Endothelial cell of umbilical vein (primary cell): ENCODE measurements around the gene SLF2. TPM values are rescaled to one million over a fixed set of nuclear protein-coding genes. Genes with fewer than 3 reads are reported as not detected.

Experiments used
- BruUV-seq: library from RNA; stranded (reverse); fragments of 400-500 nt; replicated peaks from 2 replicates; lab custom pipeline; 2021; lab: Mats Ljungman, UMichigan
- CTCF ChIA-PET: fragments of 300-600, 350-600 bp; sonication (Branson Sonifier 250); formaldehyde crosslinking; loops from one replicate; lab custom pipeline; 2021; ENCODE audit warnings: antibody characterized with exemption, inconsistent platforms; lab: Charles Lee
- POLR2A ChIA-PET: fragments of 300-600, 350-600 bp; sonication (Branson Sonifier 250); formaldehyde crosslinking; loops from one replicate; lab custom pipeline; 2021; ENCODE audit warnings: antibody characterized with exemption, inconsistent platforms; lab: Charles Lee
- DNase-seq: peaks from one replicate; pipeline ENCODE4 v3.0.0-alpha.2; 2011; ENCODE audit warnings: low read depth, low spot score
- FAIRE-seq: peaks from 2 replicates; lab custom pipeline; 2011; peaks lifted over from hg19 to GRCh38; lab: Jason Lieb, UNC
- H2AFZ ChIP-seq: 2 replicates; pipeline ENCODE4 v1.6.0; 2012; ENCODE audit warnings: low read depth, low read length, control low read depth, inconsistent platforms
- H3K27ac ChIP-seq: 2 replicates; pipeline ENCODE4 v1.5.1; 2011; ENCODE audit warnings: low read depth, mild to moderate bottlenecking, control low read depth, low read length, moderate library complexity; ENCODE audit not compliant: insufficient read depth
- H3K27me3 ChIP-seq, 2 experiments: 2 replicates each; pipeline versions ENCODE4 v1.6.0 to v1.6.1; 2011; ENCODE audit warnings: low read length in 2 of 2, mixed read lengths in 1 of 2; ENCODE audit not compliant: control insufficient read depth in 2 of 2, insufficient read depth in 2 of 2
- H3K36me3 ChIP-seq, 2 experiments: 2 replicates in 1 of 2; 3 replicates in 1 of 2; pipeline ENCODE4 v1.5.1; 2011; ENCODE audit warnings: low read length in 2 of 2, mild to moderate bottlenecking in 1 of 2, moderate library complexity in 1 of 2; ENCODE audit not compliant: control insufficient read depth in 2 of 2, insufficient read depth in 2 of 2; ENCODE audit errors: extremely low read depth in 1 of 2
- H3K4me1 ChIP-seq: 3 replicates; pipeline ENCODE4 v1.5.1; 2011; ENCODE audit warnings: mild to moderate bottlenecking, low read length; ENCODE audit not compliant: control insufficient read depth, insufficient read depth; ENCODE audit errors: extremely low read depth
- H3K4me2 ChIP-seq: 2 replicates; pipeline ENCODE4 v1.6.1; 2011; ENCODE audit warnings: low read length, control low read depth, mixed read lengths; ENCODE audit not compliant: insufficient read depth
- H3K4me3 ChIP-seq, 3 experiments: fragments of 200-600 bp in 1 of 3; sonication (generic), shearing (Covaris generic) in 1 of 3; replicated peaks in 1 of 3; 2 replicates each; pipeline ENCODE4 v1.5.1; 2011 to 2016; ENCODE audit warnings: control low read depth in 3 of 3, low read length in 3 of 3, mild to moderate bottlenecking in 2 of 3, inconsistent platforms in 1 of 3, low read depth in 1 of 3, moderate library complexity in 1 of 3; ENCODE audit not compliant: insufficient read depth in 1 of 3
- H3K79me2 ChIP-seq: 2 replicates; pipeline ENCODE4 v1.6.0; 2012; ENCODE audit warnings: low read length, inconsistent platforms; ENCODE audit not compliant: control insufficient read depth, insufficient read depth
- H3K9ac ChIP-seq: replicated peaks from 2 replicates; pipeline ENCODE3; 2011; ENCODE audit warnings: low read length, control low read depth; ENCODE audit not compliant: insufficient read depth; ENCODE audit errors: extremely low read depth
- H3K9me1 ChIP-seq: replicated peaks from 3 replicates; pipeline ENCODE4 v1.6.0; 2011; ENCODE audit warnings: mild to moderate bottlenecking, low read length; ENCODE audit not compliant: control insufficient read depth, insufficient read depth; ENCODE audit errors: extremely low read depth
- H3K9me3 ChIP-seq: replicated peaks from 2 replicates; pipeline ENCODE4 v1.5.1; 2012; ENCODE audit warnings: low read length, inconsistent platforms; ENCODE audit not compliant: control insufficient read depth, insufficient read depth
- H4K20me1 ChIP-seq: replicated peaks from 2 replicates; pipeline ENCODE3; 2011; ENCODE audit warnings: mild to moderate bottlenecking, low read length; ENCODE audit not compliant: control insufficient read depth, insufficient read depth; ENCODE audit errors: extremely low read depth
- FOS ChIP-seq: IDR thresholded peaks from 2 replicates; pipeline ENCODE4 v1.6.1; 2011; ENCODE audit warnings: mild to moderate bottlenecking, low read length, moderate library complexity, borderline replicate concordance; ENCODE audit not compliant: insufficient read depth
- GATA2 ChIP-seq: IDR thresholded peaks from 2 replicates; pipeline ENCODE4 v1.7.0; 2011; ENCODE audit warnings: low read depth, mild to moderate bottlenecking, moderate library complexity, mixed read lengths, low read length; ENCODE audit not compliant: insufficient read length, insufficient read depth
- JUN ChIP-seq: IDR thresholded peaks from 2 replicates; pipeline ENCODE4 v1.6.1; 2011; ENCODE audit warnings: borderline replicate concordance, low read depth; ENCODE audit not compliant: insufficient read length, insufficient read depth
- MYC ChIP-seq: IDR thresholded peaks from one replicate; pipeline ENCODE4 v1.6.1; 2011; ENCODE audit warnings: mild to moderate bottlenecking, low read depth, low read length
- POLR2A ChIP-seq: IDR thresholded peaks from 2 replicates; pipeline ENCODE4 v1.6.1; 2012; ENCODE audit warnings: low read depth, mild to moderate bottlenecking, control low read depth, low read length
- POLR2AphosphoS5 ChIP-seq: IDR thresholded peaks from 2 replicates; pipeline ENCODE4 v1.6.1; 2012; ENCODE audit warnings: low read depth, mild to moderate bottlenecking, control low read depth, low read length, moderate library complexity; ENCODE audit not compliant: insufficient read depth
- dilution Hi-C: fragments of 300-500 bp; cut with MboI; formaldehyde crosslinking; loops from one replicate; pipeline ENCODE4 v1.15.0; 2019; ENCODE audit warnings: low sequenced_read_pairs; ENCODE audit not compliant: extremely low pct_ligation_motif_present
- intact Hi-C: fragments of 100-400 bp; cut with micrococcal nuclease; formaldehyde crosslinking; loops from one replicate; pipeline ENCODE4 v1.10.0; 2022
- polyA plus RNA-seq, 4 experiments: library from polyadenylated mRNA; depleted of rRNA in 3 of 4; stranded (reverse) in 3 of 4; unstranded in 1 of 4; fragments of >200 nt; gene quantifications; 2 replicates each; pipeline versions ENCODE4 v1.2.1 to v1.2.3, GENCODE V29; 2011 to 2012; ENCODE audit warnings: missing spikeins in 1 of 4
- total RNA-seq: library from RNA; stranded (reverse); gene quantifications from 2 replicates; pipeline ENCODE4 v1.2.3, GENCODE V29; 2021
- TF ChIP-seq, protein P1 (sequence below): IDR thresholded peaks from 2 replicates; pipeline ENCODE4 v1.6.1; 2011; ENCODE audit not compliant: insufficient read depth, insufficient read length
- TF ChIP-seq, protein P2 (sequence below), 2 donors: IDR thresholded peaks; 1 replicate in 1 of 2; 2 replicates in 1 of 2; pipeline ENCODE4 v1.5.1; 2011; ENCODE audit warnings: low read length in 2 of 2, mild to moderate bottlenecking in 2 of 2, moderate library complexity in 2 of 2, control low read depth in 1 of 2, inconsistent platforms in 1 of 2, low read depth in 1 of 2; ENCODE audit not compliant: insufficient read depth in 1 of 2; ENCODE audit errors: extremely low read depth in 1 of 2

Gene SLF2
- total and polyA plus RNA-seq, 2 donors (not counting 3 experiments of a cell fraction or from before 2014, with no cell fraction given): 7.5 to 35.5 TPM

DNA sequence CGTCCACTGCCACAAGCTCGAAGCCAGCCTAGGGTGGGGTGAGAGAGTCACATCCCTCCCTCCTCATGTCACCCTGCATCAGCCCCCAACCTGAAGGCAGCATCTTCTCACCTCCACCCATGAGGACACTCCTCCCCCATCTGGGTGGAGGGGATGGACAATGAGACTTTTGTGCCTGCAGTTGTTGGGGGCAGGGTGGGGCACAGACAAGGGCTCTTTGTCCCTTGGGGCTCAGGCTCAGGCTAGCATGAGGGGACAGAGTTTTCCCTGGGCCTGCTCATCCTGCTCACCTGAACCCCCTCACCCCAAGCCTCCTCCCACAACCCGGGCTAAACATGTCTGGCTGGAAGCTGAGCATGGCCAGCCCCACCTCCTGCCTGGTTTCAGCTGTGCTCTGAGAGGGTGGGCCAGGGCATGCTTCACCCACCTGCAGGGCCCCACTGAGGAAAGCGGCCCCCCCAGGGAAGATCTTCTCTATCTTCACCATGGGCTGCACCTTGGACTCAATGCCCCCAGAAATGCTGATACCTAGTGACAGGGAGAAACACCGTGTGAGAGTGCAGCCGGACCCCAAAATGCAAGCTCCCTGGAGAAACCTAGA lies 96.2 kb downstream of the SLF2 start:
- Histone ChIP-seq H3K9me1 (no peaks in the 10 kb centered on the region), H2AFZ (no peak overlapping the region), H3K79me2 (no peaks in the 10 kb centered on the region), H3K36me3 (peaks cover 10 to 19% of the 10 kb centered on the region in 2 experiments), H3K9me3 (no peaks in the 10 kb centered on the region), H3K27ac (no peak overlapping the region), H3K4me3 (no peak overlapping the region), H3K9ac (no peak overlapping the region), H3K4me2 (no peak overlapping the region), H3K27me3 (no peaks in the 10 kb centered on the region), H3K4me1 (peaks cover 13% of the 10 kb centered on the region), H4K20me1 (no peaks in the 10 kb centered on the region)
- FAIRE-seq: no peak
- DNase-seq: no peak
- ChIA-PET POLR2A (no interaction called here), CTCF (interaction anchor here (0.9 to 8.8 kb wide), 2 partner anchors 9 to 13 kb away, joined by 6 to 92 read pairs; partner anchors contain the start of gene LZTS2)
- dilution Hi-C loops (no loop called here), intact Hi-C loops (no loop called here)
- TF ChIP-seq, protein P1, sequence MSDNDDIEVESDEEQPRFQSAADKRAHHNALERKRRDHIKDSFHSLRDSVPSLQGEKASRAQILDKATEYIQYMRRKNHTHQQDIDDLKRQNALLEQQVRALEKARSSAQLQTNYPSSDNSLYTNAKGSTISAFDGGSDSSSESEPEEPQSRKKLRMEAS: no peak
- TF ChIP-seq GATA2: no peak
- no peak for TF ChIP-seq JUN
- TF ChIP-seq MYC: no peak
- no peak for TF ChIP-seq POLR2AphosphoS5
- TF ChIP-seq POLR2A: no peak
- TF ChIP-seq, protein P2, sequence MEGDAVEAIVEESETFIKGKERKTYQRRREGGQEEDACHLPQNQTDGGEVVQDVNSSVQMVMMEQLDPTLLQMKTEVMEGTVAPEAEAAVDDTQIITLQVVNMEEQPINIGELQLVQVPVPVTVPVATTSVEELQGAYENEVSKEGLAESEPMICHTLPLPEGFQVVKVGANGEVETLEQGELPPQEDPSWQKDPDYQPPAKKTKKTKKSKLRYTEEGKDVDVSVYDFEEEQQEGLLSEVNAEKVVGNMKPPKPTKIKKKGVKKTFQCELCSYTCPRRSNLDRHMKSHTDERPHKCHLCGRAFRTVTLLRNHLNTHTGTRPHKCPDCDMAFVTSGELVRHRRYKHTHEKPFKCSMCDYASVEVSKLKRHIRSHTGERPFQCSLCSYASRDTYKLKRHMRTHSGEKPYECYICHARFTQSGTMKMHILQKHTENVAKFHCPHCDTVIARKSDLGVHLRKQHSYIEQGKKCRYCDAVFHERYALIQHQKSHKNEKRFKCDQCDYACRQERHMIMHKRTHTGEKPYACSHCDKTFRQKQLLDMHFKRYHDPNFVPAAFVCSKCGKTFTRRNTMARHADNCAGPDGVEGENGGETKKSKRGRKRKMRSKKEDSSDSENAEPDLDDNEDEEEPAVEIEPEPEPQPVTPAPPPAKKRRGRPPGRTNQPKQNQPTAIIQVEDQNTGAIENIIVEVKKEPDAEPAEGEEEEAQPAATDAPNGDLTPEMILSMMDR (IDR thresholded peaks at IDR 0.05; ENCODE audit: extremely low read depth in 1 of 2, insufficient read depth in 1 of 2, low read depth in 1 of 2, low read length in 2 of 2): no peak
- TF ChIP-seq FOS: no peak
- no TSS peak for BruUV-seq
